ENCODE results near the gene KRTAP12-1.

DNA sequence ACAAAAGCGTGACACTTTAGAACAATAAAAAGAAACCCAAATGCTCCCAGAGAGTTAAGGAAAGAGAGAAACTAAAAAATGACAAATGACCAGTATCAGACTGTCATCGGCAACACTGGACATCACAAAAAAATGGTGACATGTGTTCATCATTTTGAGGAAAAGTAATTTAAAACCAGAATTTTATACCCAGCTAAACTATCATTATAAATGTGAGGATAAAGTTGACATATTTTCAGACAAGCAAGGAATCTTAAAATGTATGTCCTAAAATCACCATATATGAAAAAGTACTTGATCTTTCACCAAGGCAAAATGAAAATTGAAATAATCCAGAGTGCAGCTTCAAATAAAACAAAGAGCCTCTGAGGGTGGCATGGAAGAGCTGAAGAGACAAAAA is 37.1 kb downstream of the KRTAP12-1 start:
- TF ChIP-seq, protein P1, sequence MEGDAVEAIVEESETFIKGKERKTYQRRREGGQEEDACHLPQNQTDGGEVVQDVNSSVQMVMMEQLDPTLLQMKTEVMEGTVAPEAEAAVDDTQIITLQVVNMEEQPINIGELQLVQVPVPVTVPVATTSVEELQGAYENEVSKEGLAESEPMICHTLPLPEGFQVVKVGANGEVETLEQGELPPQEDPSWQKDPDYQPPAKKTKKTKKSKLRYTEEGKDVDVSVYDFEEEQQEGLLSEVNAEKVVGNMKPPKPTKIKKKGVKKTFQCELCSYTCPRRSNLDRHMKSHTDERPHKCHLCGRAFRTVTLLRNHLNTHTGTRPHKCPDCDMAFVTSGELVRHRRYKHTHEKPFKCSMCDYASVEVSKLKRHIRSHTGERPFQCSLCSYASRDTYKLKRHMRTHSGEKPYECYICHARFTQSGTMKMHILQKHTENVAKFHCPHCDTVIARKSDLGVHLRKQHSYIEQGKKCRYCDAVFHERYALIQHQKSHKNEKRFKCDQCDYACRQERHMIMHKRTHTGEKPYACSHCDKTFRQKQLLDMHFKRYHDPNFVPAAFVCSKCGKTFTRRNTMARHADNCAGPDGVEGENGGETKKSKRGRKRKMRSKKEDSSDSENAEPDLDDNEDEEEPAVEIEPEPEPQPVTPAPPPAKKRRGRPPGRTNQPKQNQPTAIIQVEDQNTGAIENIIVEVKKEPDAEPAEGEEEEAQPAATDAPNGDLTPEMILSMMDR (IDR thresholded peaks at IDR 0.05): no peak
- no peak for TF ChIP-seq POLR2A (IDR thresholded peaks at IDR 0.05)

All from Peyer's patch (tissue), 4 donors.